ENCODE data around the gene CDON. TPM values are rescaled to one million over a fixed set of nuclear protein-coding genes. Genes with fewer than 3 reads are reported as not detected.
"Not testable (repeated sequence)": the region's sequence is repeated elsewhere in the genome, so short reads cannot be mapped to it uniquely, and the experiment has no call there.

Gene CDON
- total RNA-seq, 1 experiment from 2014 or later = 2.1 TPM

DNA sequence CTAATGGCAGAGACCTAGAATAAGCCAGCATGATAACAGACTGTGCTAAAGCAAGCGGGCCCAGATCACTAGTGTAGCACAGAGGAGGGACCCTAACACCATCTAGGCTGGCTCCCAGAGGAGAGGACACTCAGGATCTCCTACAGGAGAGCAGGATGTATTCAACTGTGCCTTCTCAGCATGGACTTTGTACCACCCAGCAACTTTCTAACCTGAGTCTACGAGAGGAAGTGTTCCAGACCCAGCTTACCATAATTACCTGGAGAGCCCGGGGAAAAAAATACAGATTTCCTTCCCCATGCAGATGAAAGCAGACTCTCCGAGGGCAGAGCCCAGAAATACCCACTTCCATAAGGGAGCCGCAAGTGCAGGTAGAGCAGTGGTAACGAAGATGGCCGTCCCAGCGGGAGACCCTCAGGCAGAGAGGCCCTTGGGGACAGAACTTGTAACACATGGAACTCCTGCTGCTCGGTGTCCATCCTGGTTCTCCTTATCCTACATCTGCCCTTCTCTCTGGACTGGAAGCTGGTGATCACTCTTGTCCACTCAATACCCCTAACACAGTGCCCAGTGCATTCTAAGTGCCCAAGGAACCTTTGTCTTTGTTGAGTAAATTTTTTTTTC lies 138.2 kb downstream of the CDON start:
- DNase-seq (ENCODE audit: low read depth) = no peak

GRCh38 chr11:125923633-125924032 lies 139.0 kb downstream of the CDON start:
- no peak for DNase-seq (ENCODE audit: low read depth)

DNA sequence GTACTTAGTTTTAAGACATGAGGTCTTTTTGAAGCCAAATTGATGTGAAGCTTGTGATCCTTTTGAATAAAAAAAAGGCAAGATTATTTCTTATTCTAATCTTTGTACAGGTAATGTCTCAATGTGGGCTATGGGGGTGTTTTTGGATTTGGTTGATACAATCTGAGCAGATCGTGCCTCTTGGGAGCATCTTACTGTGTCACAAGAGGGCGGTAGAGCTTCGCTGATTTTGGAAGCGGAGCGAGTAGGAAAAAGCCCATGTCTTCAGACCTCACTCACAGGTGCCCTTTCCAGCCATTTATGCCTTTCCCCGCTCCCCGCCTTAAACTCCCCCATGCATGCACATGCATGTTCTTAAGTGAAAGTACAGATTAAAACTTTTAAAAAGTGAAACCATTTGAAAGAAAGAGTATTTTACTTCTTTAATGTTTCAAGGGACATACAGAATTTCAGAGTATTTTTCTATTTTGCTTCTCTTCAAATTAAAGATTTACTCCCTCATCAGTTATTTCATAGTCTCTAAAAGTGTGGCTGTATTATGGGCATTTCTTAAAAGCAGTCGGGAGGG lies 139.6 kb downstream of the CDON start:
- DNase-seq (ENCODE audit: low read depth) = peak; percentile 71

DNA sequence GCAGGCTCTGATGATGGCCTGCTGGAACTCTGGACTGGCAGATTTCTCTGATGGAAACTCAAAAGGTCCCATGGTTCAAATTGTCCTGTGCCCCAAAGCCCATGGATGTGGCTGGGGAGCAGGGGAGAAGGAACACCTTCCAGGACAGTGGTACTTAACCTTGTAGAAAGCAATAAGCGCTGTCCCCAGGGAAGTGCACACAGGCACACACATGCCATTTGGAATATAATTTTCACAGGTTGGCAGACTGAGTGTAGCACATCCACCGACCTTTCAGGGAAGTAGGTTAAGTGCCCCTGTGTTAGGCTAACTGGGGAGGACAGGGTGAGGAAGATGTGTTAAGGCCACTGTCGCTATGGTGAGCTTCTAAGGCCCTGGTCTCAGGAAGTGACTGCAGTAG lies 140.5 kb downstream of the CDON start:
- no peak for DNase-seq (ENCODE audit: low read depth)

DNA sequence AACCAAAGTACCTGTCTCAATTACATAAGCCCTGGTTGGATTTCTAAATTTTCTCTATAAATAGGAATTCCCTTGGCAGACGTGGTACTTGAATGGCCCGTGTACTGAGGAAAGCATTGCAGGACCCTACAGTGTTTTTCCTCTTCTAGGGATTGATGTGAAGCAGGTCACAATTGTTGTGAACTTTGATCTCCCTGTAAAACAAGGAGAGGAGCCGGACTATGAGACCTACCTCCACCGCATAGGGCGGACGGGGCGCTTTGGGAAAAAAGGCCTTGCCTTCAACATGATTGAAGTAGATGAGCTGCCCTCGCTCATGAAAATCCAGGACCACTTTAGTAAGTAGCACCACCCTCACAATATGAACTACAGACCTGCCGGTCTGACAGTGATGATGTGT lies 141.6 kb downstream of the CDON start:
- DNase-seq (ENCODE audit: low read depth) = no peak

DNA sequence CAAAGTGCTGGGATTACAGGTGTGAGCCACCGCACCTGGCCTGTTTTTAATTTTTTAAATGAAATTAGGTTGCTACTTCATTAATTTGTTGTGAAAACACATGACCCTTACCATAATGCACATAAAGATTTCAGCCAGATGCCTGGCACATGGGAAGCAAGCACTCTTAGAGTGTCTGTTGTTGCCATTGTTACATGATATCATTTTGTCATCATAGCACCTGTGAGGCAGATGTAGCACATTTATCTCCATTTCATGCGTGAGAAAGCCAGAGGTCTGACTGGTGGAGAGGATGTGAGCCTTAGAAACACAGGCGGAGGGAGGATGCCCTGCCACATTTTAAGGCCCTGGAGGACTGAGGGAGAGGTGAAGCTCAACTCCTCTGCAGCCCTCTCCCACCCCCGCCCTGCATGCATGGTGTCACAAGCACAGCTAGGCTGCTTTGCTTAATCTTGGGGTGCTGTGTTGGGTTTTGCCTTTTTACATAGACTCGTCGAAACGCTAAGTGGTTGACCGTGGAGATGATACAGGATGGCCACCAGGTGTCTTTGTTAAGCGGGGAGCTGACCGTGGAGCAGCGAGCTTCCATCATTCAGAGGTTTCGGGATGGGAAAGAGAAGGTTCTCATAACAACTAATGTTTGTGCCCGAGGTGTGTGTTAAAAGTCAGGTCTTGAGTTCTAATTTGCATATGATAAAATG lies 144.4 kb downstream of the CDON start:
- no peak for DNase-seq (ENCODE audit: low read depth)

DNA sequence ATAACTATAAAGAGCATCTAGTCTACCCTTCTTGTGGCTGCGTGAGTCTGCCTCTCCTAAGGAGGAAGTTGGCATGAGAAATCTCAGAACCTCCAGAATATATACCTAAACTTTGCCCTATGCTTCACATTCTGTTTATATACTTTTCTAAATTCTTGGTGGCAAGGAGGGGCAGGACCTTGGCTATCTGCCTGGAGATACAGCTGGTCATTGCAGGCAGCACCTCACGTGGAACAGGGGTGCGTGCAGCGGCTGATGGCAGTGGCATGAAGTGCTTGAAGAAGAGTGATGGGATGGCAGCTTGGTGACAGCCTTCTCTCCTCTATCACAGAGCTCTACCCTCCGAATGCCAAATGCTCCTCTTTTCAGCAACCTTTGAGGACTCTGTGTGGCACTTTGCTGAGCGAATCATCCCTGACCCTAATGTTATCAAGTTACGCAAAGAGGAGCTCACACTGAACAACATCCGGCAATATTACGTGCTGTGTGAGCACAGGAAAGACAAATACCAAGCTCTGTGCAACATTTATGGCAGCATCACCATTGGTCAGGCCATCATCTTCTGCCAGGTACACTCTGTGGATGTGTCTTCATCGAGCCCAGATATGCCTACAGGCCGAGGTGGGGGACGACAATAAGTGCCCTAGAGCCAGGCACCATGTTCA lies 145.9 kb downstream of the CDON start:
- no peak for DNase-seq (ENCODE audit: low read depth)

- DNase-seq (ENCODE audit: low read depth) = not testable (repeated sequence)
Measured at GRCh38 chr11:125914601-125915000, 148.1 kb downstream of the CDON start.

DNA sequence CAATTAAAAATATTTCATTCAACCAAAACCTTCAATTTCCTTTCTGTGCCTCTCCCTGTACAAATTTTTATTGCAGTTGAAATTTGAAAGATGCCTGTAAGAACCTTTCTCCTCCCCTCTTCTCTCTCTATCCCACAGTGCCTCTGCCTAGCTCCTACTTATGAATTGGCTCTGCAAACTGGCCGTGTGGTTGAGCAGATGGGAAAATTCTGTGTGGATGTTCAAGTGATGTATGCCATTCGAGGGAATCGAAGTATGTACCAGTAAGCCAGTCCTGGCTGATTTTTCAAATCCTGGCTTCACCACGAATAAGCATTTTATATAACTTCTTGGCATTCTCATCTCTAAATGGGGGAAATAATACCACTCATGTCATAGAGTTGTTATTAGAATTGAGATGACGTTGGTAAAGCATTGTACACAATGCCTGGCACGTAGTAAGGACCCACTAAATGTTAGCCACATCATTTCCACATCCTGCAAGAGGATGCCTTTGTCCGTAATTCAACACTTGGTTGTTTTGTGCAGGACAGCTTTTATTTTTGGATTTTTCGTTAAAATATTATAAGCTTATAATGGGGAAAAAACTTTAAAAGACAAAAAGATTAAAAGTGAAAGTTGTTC lies 152.3 kb downstream of the CDON start:
- no peak for DNase-seq (ENCODE audit: low read depth)

Other genes with a start within 250 kb of the CDON start
- gene PATE4, start 229.6 kb downstream of the CDON start, total RNA-seq (2014; rRNA removed; shearing (Covaris generic)) = not detected in 2 replicates
- 5.1 and 6.1 TPM in 2 replicates for gene HYLS1, start 175.2 kb downstream of the CDON start, total RNA-seq (2014; rRNA removed; shearing (Covaris generic))
- gene PUS3, start 159.7 kb downstream of the CDON start, total RNA-seq (2014; rRNA removed; shearing (Covaris generic)) = 20.2 and 24.0 TPM in 2 replicates
- gene DDX25, start 158.4 kb downstream of the CDON start, total RNA-seq (2014; rRNA removed; shearing (Covaris generic)) = 0.74 and 2.3 TPM in 2 replicates
- not detected in 2 replicates for gene VSIG10L2, start 116.8 kb downstream of the CDON start, total RNA-seq (2014; rRNA removed; shearing (Covaris generic))
- gene RPUSD4, start 148.8 kb upstream of the CDON start, total RNA-seq (2014; rRNA removed; shearing (Covaris generic)) = 19.0 and 30.4 TPM in 2 replicates
- 29.4 and 31.6 TPM in 2 replicates for gene FAM118B, start 148.9 kb upstream of the CDON start, total RNA-seq (2014; rRNA removed; shearing (Covaris generic))
- 101 and 102 TPM in 2 replicates for gene SRPRA, start 206.0 kb upstream of the CDON start, total RNA-seq (2014; rRNA removed; shearing (Covaris generic))
- gene FOXRED1, start 206.3 kb upstream of the CDON start, total RNA-seq (2014; rRNA removed; shearing (Covaris generic)) = 36.4 and 38.1 TPM in 2 replicates
- gene TIRAP, start 220.2 kb upstream of the CDON start, total RNA-seq (2014; rRNA removed; shearing (Covaris generic)) = 1.2 and 3.7 TPM in 2 replicates
- 15.9 and 19.3 TPM in 2 replicates for gene DCPS, start 241.2 kb upstream of the CDON start, total RNA-seq (2014; rRNA removed; shearing (Covaris generic))

Data from Daoy (cell line).